T-helper 9 cell (primary cell): Measurements from ENCODE around the gene IFITM2.

ENCODE experiments used
- DNase-seq: peaks from one replicate; pipeline ENCODE4 v3.0.0-alpha.2; 2020

Gene IFITM2

DNA sequence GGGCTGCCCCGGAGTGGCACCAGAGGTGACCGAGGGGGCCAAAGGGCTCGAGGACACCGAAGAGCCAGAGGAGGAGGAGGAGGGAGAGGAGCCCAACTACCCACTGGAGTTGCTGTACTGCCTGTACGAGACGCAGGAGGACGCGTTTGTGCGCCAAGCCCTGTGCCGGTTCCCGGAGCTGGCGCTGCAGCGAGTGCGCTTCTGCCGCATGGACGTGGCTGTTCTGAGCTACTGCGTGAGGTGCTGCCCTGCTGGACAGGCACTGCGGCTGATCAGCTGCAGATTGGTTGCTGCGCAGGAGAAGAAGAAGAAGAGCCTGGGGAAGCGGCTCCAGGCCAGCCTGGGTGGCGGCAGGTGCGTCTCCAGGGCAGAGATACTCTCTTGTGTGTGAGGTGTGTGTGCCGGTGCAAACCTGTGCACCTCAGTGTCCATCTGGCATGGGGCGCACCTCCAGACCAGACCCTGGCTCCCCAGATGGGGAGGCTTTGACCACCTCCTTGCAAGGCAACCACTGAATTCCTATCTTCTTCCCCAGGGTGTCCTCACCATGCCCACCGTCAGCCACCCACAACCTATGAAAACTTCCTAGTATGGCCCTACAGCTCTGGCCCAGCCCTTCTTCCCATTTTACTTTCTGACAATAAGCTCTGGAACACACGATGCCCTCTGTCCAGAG lies 26.0 kb upstream of the IFITM2 start:
- DNase-seq = no peak

DNA sequence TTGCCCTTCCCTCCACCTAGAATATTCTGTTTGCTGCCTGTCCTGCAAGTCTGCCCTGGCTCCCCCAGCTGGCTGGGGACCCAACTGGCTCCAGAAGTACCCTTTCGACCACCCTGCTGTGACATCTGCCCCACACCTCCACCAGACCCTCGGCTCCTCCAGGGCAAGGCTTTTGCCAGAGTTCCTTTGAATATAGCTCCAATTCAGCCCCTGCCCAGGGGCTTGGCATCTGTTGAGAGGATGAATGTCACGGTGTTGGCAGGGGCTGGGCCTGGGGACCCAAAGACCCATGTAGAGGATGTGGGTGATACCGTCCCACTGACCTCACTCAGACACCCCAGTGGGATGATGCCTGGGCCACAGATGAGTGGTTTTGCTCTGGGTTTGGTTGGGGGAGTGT lies 25.4 kb upstream of the IFITM2 start:
- no peak for DNase-seq

- no peak for DNase-seq
These were observed 24.8 kb upstream of the IFITM2 start for GRCh38 chr11:282630-283360.

- no peak for DNase-seq
These were observed 24.1 kb upstream of the IFITM2 start for GRCh38 chr11:283405-284104.

DNA sequence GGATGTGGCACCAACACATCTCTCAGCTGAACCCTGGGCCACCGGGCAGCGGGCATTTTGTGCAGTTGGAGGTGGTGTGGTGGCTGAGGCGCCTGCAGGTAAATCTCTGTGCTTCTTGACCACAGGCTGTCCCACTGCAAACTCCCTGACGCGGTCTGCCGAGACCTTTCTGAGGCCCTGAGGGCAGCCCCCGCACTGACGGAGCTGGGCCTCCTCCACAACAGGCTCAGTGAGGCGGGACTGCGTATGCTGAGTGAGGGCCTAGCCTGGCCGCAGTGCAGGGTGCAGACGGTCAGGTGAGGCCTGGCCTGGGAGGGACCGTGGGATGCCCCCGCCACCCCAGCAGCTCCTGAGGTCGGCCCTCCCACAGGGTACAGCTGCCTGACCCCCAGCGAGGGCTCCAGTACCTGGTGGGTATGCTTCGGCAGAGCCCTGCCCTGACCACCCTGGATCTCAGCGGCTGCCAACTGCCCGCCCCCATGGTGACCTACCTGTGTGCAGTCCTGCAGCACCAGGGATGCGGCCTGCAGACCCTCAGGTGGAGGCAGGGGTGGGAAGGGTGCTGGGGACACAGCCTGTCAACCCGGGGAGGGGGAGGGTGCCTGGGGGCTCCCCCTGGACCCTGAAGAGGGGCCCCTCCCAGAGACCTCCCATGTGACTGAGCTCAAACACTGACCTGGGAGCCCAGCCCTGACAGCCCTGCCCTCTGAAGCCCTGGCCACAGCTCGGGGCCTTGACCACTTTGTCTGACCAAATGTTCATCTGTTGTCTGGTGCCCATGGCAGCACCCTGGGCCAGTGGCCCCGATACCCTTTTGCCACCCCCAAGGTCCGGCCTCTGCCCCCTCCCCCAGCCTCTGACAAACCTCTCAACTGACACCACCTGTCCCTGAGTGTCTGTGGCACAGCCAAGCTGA lies 23.3 kb upstream of the IFITM2 start:
- no peak for DNase-seq

- DNase-seq = no peak
These were observed 22.4 kb upstream of the IFITM2 start for GRCh38 chr11:285021-285893.

- DNase-seq = no peak
These were observed 21.8 kb upstream of the IFITM2 start for GRCh38 chr11:285894-286220.

DNA sequence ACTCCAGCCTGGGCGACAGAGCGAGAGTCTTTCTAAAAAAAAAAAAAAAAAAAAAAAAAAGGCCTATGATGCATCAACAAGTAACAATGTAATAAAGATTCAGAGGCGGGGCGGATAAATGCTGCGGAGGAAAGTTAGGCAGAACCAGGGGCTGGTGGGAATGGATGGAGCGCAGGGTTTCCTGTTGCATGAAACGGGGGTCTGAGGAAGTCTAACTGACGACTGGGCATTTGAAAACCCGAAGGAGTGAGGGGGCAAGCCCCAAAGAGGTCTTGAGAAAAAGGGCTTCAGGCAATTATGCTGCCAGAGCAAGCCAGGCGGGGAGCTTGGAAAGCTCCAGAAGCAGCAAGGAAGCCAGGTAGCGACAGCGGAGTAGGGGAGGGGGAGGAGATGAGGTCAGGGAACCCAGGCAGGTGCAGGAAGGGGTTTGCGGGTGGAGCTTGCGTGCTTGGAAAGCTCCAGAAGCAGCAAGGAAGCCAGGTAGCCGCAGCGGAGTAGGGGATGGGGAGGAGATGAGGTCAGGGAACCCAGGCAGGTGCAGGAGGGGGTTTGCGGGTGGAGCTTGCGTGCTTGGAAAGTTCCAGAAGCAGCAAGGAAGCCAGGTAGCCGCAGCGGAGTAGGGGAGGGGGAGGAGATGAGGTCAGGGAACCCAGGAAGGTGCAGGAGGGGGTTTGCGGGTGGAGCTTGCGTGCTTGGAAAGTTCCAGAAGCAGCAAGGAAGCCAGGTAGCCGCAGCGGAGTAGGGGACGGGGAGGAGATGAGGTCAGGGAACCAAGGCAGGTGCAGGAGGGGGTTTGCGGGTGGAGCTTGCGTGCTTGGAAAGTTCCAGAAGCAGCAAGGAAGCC lies 20.4 kb upstream of the IFITM2 start:
- peak; percentile 74 for DNase-seq

DNA sequence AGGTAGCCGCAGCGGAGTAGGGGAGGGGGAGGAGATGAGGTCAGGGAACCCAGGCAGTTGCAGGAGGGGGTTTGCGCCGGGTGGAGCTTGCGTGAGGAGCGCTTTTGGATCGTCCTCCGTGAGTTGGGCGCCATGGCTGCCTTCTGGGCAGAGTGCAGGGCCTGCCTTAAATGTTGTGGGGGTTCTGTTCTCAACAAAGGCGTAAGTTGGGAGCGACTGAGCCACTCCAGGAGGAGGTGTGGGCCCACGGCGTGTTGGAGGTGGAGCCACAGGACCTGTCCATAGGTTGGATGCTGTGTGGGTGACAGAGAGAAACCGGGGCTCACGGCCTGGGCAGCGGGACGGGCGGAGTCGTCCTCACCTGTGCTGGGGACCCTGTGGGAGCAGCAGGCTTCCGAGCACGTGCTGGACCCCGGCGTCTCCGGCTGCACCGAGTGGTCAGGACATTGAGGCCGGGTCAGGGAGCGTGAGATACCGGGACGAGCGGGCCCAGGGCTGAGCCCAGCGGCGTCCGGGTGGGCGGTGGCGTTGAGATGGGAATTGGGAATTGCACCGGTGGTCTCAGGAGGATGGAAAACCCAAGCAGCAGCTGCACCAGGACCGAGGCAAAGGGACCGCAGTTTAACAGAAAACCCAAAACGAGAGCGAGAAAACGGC lies 19.7 kb upstream of the IFITM2 start:
- DNase-seq = no peak

DNA sequence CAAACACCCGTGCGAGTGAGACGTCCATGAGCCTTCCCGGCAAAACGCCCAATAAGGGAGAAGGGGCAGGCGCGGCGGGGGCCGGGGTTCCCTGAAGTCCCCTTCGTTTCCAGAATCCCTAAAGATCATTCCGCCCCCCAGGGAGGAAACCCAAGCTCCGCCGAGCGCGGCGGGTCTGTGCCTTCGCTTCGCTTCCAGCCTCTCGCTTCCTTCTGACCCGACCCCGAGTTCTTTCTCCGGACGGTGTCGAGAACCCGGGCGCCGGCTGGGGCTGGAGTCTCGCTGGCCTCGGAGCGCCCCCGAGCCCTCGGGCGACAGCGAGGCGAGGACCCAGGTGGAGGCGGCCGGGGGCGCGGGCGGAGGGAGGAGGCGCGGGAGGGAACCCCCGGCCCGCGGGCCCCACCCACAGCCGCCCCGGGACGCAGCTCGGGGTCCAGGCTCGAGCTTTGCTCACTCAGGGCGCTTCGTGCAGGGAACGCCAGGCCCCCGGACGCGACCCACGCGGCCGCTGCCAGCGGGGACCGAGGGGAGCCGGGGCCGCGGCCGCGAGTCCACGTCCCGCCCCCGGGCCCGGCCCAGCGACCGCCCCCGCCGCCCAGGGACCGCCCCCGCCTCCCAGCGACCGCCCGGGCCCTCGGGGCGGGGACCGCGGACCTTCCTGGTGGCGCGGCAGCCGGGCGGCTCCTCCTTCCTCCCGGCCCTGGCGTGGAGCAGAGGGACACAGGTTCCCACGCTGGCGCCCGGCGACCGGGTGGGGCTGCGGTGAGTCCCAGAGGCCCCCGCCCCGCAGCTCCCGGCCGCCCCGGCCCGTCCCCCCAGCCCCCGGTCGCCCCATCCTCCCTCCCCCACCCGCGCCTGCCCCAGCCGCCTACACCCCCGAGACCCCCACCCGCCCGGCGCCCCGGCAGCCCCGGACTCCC lies 18.9 kb upstream of the IFITM2 start, which contains the start of gene PGGHG:
Gene PGGHG, plus strand, starts transcription at position 649 of the 920 bp plus-strand sequence. CDS start 691 bp downstream, outside the sequence.
- peak; percentile 50 for DNase-seq

DNA sequence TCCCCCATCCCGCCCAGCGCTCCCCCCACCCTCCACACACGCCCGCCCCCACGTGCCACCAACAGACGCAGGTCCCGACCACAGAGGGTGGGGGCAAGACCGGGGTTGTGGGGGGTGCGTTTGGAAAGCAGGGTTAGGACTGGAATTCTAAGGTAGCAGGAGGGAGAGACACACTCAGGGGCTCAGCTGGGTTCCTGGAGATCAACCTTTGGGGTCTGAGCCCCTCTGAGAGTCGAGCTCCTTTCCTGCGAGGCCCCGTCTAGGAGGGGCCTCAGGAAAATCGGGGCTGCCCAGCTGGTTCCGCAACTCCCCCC lies 18.3 kb upstream of the IFITM2 start:
- DNase-seq = peak; percentile 38

GRCh38 chr11:289712-290620 lies 17.6 kb upstream of the IFITM2 start:
- peak; percentile 3 for DNase-seq

DNA sequence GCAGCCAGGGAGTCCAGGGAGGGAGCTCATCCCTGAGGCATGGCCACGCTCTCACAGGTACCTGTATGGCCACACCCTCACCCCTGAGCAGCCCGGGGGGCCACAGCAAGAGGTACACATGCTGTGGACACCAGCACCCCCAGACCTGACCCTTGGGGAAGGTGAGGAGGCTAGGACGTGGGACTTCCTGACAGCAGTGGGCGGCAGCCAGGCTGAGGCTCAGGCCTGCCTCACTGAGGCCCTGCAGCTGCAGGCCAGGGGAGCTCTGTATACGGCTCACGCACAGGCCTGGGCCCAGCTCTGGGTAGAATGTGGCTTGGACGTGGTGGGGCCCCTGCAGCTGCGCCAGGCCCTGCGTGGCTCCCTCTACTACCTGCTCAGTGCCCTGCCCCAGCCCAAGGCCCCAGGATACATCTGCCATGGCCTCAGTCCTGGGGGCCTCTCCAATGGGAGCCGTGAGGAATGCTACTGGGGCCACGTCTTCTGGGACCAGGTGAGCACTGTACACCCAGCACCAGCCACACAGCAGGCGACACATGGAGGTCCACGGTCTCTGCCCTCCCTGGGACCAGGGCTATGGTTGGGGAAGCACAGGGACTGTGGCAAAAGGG lies 16.9 kb upstream of the IFITM2 start:
- DNase-seq = no peak

DNA sequence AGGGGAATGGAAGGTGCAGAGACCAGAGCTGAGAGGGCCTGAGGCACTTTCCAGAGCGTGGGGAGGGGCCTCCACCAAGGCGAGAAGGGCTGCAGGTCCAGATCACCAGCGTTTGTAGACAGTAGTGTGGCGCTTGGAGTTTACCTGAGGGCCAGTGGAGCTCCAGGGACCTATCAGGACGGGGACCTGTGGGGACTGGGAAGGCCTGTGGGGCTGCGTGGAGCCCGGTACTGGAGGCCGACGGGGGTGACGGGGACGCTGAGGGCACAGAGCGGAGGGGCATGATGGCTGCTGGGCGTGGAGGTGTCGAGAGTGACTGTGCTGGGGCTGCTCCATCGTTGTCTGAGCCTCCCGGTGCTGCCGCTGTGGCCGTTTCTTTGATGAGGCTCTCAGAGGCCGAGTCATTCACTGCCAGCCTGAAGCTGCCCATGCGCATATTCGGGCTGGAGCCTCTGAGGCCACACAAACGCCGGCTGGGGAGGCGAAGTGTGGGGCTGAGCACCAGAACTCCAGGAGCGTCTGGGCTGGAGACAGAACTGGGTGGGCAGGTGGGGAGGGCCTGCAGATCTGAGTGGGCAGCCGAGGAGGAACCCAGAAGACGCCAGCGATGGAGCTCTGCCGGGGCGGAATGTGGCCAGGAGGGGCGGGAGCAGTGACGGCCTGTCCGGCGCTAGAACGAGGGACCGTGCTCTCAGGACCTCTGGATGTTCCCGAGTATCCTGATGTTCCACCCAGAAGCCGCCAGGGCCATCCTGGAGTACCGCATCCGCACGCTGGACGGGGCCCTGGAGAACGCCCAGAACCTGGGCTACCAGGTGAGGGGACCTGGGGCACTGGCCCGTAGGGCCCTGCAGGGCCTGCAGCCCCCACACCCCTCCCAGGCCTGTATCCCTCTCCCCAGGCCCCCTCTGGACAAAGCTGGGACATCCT lies 16.1 kb upstream of the IFITM2 start:
- DNase-seq = no peak

DNA sequence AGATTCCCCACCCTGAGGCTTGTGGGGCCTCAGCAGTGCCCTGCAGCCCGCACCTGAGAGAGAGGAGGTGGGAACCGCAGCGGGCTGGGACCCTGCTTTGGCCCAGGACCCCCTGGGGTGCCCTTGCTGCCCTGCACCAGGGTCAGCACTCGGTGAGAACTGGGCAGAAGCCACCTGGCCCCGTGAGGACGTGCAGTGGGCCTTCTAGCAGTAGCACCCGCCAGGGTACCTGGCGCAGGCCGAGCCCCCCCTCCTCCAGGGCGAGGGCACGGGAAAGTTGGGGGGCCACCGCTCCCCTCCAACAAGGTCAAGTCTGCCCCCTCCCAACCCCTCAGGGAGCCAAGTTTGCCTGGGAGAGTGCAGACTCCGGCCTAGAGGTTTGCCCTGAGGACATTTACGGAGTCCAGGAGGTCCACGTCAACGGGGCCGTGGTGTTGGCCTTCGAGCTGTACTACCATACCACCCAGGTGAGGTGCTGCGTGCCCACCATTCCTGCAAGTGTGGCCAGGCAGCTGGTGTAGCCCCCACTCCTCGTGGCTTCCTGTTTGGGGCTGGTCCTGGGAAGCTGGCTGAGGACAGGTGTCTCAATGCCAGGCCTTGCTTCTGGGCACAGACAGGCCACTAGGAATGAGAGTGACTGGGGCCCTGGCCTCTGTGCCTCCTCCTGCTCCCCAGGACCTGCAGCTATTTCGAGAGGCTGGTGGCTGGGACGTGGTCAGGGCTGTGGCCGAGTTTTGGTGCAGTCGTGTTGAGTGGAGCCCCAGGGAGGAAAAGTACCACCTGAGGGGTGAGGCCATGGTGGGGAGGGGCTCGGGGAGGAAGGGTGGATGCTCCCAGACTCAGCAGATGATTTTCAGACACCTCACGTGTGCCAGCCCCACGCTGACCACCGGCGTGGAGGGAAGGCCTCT lies 15.2 kb upstream of the IFITM2 start:
- no peak for DNase-seq
